ENCODE data around the gene SLAMF9. TPM values are rescaled to one million over a fixed set of nuclear protein-coding genes. Genes with fewer than 3 reads are reported as not detected.

The SLAMF9 gene
- total RNA-seq (2014; rRNA removed; shearing (Covaris generic)), result not detected in 2 replicates

DNA sequence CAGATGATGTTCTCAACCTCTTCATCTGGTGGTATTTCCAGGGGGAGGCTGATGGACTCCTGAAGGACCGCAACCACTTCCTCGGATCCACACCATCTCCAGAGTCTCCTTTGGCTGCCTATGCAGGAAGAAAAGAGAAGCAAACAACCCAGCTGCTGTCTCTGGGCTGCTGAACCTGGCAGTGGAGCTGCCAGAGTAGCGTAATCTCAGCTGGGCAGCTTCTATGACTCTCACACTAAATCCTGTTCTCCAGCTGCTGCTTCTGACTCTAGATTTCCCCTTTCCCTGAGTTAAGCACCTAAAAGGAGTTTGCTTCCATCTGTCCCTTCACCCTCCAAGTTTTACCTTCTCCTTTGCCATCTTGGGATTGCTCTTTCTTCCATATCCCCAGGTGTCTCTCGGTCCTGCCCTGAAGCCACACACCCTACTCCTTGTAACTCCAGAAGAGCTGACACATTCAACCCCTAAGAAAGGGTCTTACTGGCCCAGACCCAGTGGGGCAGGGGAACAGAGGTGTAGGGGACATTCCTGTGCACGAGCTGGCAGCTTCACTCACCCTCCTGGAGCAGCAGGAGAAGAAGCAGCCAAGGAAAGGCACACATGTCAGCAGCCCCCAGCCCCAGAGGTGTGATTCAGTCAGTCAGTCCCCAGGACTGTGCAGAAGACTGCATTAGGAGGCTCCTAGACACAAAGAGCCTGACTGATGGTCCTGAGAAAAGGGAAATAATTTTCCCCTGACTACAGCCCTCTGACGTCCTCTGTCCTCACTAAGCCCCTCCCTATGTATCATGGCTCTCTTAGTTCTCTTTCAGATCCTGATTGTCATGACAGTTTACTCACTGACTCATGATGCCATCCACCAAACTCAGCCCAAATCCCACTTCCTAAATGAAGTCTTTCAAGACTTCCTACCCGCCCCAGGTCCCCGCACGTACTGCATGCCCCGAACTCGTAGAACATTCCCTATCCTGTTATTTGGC, at the start of gene SLAMF9:
Gene SLAMF9 (minus strand): TSS at position 702 of the 980 bp plus-strand sequence. CDS start 100 bp downstream, at position 602.
- peak; percentile 34 for DNase-seq (ENCODE audit: low read depth)

GRCh38 chr1:160001440-160001839, 47.4 kb upstream of the SLAMF9 start:
- no peak for DNase-seq (ENCODE audit: low read depth)

- DNase-seq (ENCODE audit: low read depth), result peak; percentile 44
Observed at GRCh38 chr1:159999204-159999603, 45.2 kb upstream of the SLAMF9 start.

- peak; percentile 84 for DNase-seq (ENCODE audit: low read depth)
Observed at GRCh38 chr1:159996653-159997052, 42.6 kb upstream of the SLAMF9 start.

DNA sequence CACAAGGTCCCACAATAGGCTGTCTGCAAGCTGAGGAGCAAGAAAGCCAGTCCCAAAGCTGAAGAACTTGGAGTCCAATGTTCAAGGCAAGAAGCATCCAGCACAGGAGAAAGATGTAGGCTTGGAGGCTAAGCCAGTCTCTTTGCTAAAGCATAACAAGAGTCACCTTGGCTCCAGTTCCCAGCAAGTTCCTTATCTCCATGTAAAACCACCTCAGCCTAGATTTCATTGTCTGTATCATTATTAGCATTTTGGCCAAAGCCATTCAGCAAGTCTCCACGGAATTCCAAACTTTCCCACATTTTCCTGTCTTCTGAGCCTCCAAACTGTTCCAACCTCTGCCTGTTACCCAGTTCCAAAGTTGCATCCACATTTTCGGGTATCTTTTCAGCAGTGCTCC, 40.9 kb upstream of the SLAMF9 start:
- no peak for DNase-seq (ENCODE audit: low read depth)

DNA sequence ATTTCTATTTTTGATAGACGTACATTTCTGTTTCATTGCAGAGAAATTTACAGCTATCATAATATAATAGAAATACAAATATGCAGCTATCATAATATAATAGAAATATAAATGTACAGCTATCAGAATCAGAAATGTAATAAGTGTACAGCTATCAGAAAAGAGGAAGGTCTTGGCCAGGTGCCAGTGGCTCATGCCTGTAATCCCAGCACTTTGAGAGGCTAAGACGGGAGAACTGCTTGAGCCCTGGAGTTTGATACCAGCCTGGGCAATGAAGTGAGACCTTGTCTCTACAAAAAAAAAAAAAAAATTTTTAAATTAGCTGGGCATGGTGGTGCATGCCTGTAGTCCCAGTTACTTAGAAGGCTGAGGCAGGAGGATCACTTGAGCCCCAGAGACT, 39.9 kb upstream of the SLAMF9 start:
- DNase-seq (ENCODE audit: low read depth), result no peak

GRCh38 chr1:159992161-159992560, 38.1 kb upstream of the SLAMF9 start:
- no peak for DNase-seq (ENCODE audit: low read depth)

- no peak for DNase-seq (ENCODE audit: low read depth)
Observed at GRCh38 chr1:159991513-159991912, 37.5 kb upstream of the SLAMF9 start.

DNA sequence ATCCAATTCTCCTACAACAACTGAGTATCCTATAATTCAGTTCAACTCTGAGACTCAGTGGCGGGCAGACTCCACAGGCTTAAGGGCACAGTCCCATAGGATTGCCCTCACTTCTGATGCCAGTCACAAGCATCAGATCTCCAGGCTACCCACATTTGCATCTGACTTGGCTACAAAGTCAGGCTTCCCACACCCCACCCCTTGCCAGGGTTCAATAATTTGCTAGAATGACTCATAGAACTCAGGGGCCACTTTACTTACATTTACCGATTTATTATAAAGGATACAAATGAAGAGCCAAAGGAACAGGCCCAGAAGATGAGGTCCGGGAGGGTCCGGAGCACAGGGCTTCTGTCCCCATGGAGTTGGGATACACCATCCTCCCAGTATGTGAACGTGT, 36.0 kb upstream of the SLAMF9 start:
- no peak for DNase-seq (ENCODE audit: low read depth)

- DNase-seq (ENCODE audit: low read depth), result no peak
Observed at GRCh38 chr1:159989581-159989980, 35.5 kb upstream of the SLAMF9 start.

GRCh38 chr1:159988006-159988405, 34.0 kb upstream of the SLAMF9 start:
- DNase-seq (ENCODE audit: low read depth), result no peak

DNA sequence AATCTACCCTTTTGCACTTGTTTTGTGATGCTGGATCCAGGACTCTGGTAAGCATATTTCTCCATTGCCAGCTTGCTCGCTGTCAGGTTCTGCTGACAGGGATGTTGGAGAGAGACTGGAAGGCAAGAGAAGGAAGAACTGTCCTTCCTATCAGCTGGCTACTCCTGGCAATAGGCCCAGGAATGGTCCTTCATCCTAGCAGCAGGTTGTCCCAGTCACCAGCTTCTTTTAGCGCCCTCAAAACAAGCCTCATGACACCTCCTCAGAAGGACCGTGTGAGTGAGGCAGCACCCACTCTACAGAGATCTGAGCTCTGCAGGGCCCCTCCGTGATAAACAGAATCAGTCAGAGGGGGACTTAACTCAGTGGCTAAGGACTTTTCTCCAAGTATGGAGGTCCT, 33.1 kb upstream of the SLAMF9 start:
- no peak for DNase-seq (ENCODE audit: low read depth)

GRCh38 chr1:159986531-159986930, 32.5 kb upstream of the SLAMF9 start:
- DNase-seq (ENCODE audit: low read depth), result no peak

GRCh38 chr1:159986093-159986492, 32.1 kb upstream of the SLAMF9 start:
- DNase-seq (ENCODE audit: low read depth), result no peak

- DNase-seq (ENCODE audit: low read depth), result no peak
Observed at GRCh38 chr1:159985473-159985872, 31.4 kb upstream of the SLAMF9 start.

DNA sequence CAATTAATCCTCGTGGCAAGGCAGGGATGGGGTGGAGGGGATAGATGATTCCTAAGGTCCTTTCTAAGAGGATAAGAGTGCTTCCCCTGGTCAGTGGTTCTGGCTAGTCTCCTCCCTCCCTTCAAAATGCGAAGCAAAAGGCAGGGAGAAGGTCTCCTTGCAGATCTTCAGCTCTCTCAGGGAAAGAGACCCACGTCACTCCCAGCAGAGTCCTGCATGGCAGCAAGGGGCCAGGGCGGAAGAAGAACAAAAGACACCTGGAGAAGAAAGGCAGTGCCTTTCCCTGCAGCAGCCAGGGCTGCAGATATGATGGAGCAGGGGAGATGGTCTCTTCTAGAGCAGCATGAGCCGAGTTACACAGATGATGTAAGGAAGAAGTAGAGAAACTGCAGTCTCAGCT, 29.6 kb upstream of the SLAMF9 start:
- DNase-seq (ENCODE audit: low read depth), result no peak

DNA sequence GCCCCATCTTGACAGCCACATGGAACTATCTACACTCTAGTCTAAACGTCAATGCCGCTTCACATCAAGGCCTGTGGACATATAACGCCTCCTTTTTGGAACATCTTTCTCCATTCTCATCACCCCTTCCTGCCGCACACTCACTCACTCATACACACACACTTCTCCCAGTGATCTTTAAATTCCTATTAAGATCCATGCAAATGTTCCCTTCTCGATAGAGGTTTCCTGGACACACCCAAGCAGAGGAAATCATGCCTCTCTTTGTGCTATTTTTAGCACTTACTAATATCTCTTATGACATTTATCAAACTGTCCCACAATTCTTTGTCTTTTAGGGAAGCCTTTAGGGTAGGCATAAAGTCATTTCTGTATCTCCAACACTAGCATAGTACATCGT, 28.2 kb upstream of the SLAMF9 start:
- DNase-seq (ENCODE audit: low read depth), result no peak

DNA sequence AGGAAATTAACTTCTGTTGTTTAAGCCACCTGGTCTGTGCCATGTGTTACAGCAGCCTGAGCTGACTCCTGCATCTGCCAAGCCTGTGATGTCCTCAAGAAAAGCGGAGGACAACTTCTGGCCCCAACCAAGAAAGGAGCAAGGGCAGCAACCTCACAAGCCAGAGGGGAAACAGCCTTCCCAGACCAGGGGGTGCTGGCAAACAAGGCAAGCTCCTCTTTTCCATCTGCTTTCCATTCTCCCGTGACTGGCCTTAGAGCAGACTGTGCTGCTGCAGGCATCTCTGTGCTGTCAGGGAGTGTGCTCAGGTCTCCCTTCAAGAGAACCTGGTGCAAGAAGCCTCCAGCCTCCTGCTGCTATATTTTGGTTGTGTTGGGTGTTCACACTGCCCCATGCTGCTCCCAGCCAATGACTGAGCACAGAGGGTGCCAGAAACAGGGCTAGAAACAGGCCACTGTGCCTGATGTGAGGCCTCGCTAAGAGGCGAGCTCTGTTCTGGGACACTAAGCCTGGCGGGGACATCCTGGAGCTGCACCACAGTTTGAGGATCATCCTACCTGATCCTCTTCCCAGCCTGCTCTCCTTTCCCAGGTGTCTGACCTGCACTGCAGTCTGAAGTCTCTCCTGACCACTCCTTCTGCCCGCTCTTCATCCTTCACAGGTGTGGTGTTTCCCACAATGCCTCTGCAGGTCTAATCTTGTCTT, 27.5 kb upstream of the SLAMF9 start:
- no peak for DNase-seq (ENCODE audit: low read depth)

- DNase-seq (ENCODE audit: low read depth), result no peak
Observed at GRCh38 chr1:159980786-159981185, 26.7 kb upstream of the SLAMF9 start.

DNA sequence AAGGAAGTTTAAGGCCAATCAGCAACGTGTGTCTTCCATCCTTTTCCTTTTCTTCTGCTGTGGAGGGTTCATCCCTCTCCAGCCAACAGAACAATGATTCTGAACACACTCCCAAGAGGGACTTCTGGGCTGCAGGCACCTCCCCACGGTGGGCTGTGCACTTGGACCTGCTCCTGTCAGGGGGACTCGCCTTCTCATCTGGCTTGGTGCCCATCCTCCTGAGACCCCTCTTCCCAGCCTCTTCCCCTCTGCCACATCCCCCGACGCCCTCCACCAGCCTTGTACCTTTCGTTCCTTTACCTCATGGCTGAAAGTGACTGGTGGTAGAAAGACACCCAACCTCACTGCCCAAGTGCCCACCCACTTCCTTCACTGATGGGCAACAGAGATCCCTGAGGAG, 26.0 kb upstream of the SLAMF9 start:
- DNase-seq (ENCODE audit: low read depth), result no peak

GRCh38 chr1:159979257-159979656, 25.2 kb upstream of the SLAMF9 start:
- no peak for DNase-seq (ENCODE audit: low read depth)

DNA sequence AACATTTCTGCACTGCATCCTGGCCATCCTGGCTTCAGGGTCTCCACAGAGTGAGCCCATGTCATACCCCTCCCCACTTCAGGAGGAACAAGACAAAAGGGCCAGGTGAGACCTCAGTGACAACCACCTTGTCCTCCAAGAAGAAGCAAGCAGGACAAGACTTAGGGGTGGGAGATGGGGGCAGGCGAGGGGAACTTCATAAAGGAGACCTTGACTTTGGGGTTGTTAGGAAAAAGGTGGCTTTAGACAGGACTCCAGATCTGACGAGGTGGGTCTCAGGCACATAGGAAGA, 24.0 kb upstream of the SLAMF9 start:
- no peak for DNase-seq (ENCODE audit: low read depth)
